K562 (cell line): ENCODE results near the gene PLCB3. TPM values are rescaled to one million over a fixed set of nuclear protein-coding genes. Genes with fewer than 3 reads are reported as not detected.

Experiments used
- ATAC-seq: fragments of 200-7000 bp; cut with Tn5 transposase; 3 replicates; pipeline ENCODE4 v1.9.1; 2020; ENCODE audit warnings: moderate library complexity
- BruUV-seq: library from RNA; stranded (reverse); fragments of 400-500 nt; replicated peaks from 2 replicates; lab custom pipeline; 2021; lab: Mats Ljungman, UMichigan
- CTCF ChIA-PET: fragments of 300-600 bp; formaldehyde crosslinking; extraction: SDS; loops from one replicate; lab custom pipeline; 2021; ENCODE audit warnings: low intra/inter-chr PET ratio; lab: Yijun Ruan, JAX
- POLR2A ChIA-PET: fragments of 300-600, 350-650 bp; sonication (Branson Sonifier 250); formaldehyde crosslinking; extraction: SDS; loops from one replicate; lab custom pipeline; 2021; ENCODE audit warnings: antibody characterized with exemption, inconsistent platforms; lab: Yijun Ruan, JAX
- DNase-seq, 4 experiments: peaks; one replicate each; pipeline versions ENCODE4 v3.0.0 to v3.0.0-alpha.2; 2011 to 2018; ENCODE audit warnings: low spot score in 3 of 4, mixed read lengths in 3 of 4; ENCODE audit errors: extremely low read depth in 1 of 4
- FAIRE-seq: peaks from 2 replicates; lab custom pipeline; 2011; peaks lifted over from hg19 to GRCh38; lab: Jason Lieb, UNC
- H2AFZ ChIP-seq: 2 replicates; pipeline ENCODE4 v1.6.0; 2011; ENCODE audit warnings: low read depth, low read length, control low read depth, inconsistent platforms
- H3K27ac ChIP-seq: fragments of 200-600 bp; 3 replicates; pipeline ENCODE4 v1.8.0; 2011; ENCODE audit warnings: low read depth, mild to moderate bottlenecking, control low read depth, inconsistent platforms, low read length, moderate library complexity, mixed read lengths; ENCODE audit errors: extremely low read depth
- H3K27me3 ChIP-seq, 2 experiments: fragments of 300-600 bp in 1 of 2; 2 replicates in 1 of 2; 3 replicates in 1 of 2; pipeline versions ENCODE4 v1.6.0 to v1.8.0; 2011; ENCODE audit warnings: inconsistent platforms in 2 of 2, low read length in 2 of 2, mild to moderate bottlenecking in 1 of 2, mixed read lengths in 1 of 2, moderate library complexity in 1 of 2; ENCODE audit not compliant: control insufficient read depth in 2 of 2, insufficient read depth in 2 of 2
- H3K36me3 ChIP-seq: fragments of 300-600 bp; 3 replicates; pipeline ENCODE4 v1.8.0; 2011; ENCODE audit warnings: mild to moderate bottlenecking, low read length, inconsistent platforms; ENCODE audit not compliant: control insufficient read depth, insufficient read depth
- H3K4me1 ChIP-seq, 2 experiments: fragments of 200-600 bp in 1 of 2; replicated peaks in 1 of 2; 2 replicates in 1 of 2; 3 replicates in 1 of 2; pipeline versions ENCODE4 v1.5.1 to v1.8.0; 2011; ENCODE audit warnings: inconsistent platforms in 2 of 2, low read length in 2 of 2, mild to moderate bottlenecking in 1 of 2, mixed read lengths in 1 of 2, moderate library complexity in 1 of 2; ENCODE audit not compliant: control insufficient read depth in 2 of 2, insufficient read depth in 2 of 2
- H3K4me2 ChIP-seq: 2 replicates; pipeline ENCODE4 v1.6.1; 2011; ENCODE audit warnings: low read length, control low read depth, inconsistent platforms, mixed read lengths; ENCODE audit not compliant: insufficient read depth
- H3K4me3 ChIP-seq: fragments of 200-600 bp; sonication (generic), shearing (Covaris generic); 2 replicates; pipeline ENCODE4 v1.5.1; 2016; ENCODE audit warnings: control low read depth, inconsistent platforms
- H3K79me2 ChIP-seq: fragments of 200-600 bp; 3 replicates; pipeline ENCODE4 v1.8.0; 2011; ENCODE audit warnings: low read length, inconsistent platforms; ENCODE audit not compliant: control insufficient read depth, insufficient read depth
- H3K9ac ChIP-seq, 2 experiments: 2 replicates each; pipeline versions ENCODE4 v1.6.0 to v1.6.1; 2011; ENCODE audit warnings: low read depth in 2 of 2, low read length in 2 of 2, control low read depth in 1 of 2, inconsistent platforms in 1 of 2, mild to moderate bottlenecking in 1 of 2, mixed read lengths in 1 of 2; ENCODE audit not compliant: insufficient read depth in 1 of 2
- H3K9me1 ChIP-seq: one replicate; pipeline ENCODE4 v1.6.0; 2011; ENCODE audit warnings: inconsistent platforms, mild to moderate bottlenecking, low read length, moderate library complexity; ENCODE audit not compliant: control insufficient read depth, insufficient read depth
- H3K9me3 ChIP-seq: replicated peaks from 2 replicates; pipeline ENCODE4 v1.5.1; 2011; ENCODE audit warnings: low read depth, low read length, inconsistent platforms; ENCODE audit not compliant: control insufficient read depth, insufficient read depth
- H4K20me1 ChIP-seq: replicated peaks from 2 replicates; pipeline ENCODE4 v1.6.1; 2011; ENCODE audit warnings: low read length, inconsistent platforms, mixed read lengths; ENCODE audit not compliant: control insufficient read depth, insufficient read depth
- BMI1 ChIP-seq: fragments of 150-350 bp; IDR thresholded peaks from 2 replicates; pipeline ENCODE4 v1.6.1; 2014; ENCODE audit warnings: low read length
- BRF2 ChIP-seq: IDR thresholded peaks from 3 replicates; pipeline ENCODE4 v1.6.1; 2011; ENCODE audit warnings: borderline replicate concordance, mild to moderate bottlenecking; ENCODE audit not compliant: insufficient read length, insufficient read depth
- CBFA2T2 ChIP-seq: fragments of 450-650 bp; conservative IDR thresholded peaks from 2 replicates; pipeline ENCODE4 v1.6.1; 2017; ENCODE audit warnings: mild to moderate bottlenecking
- ETS2 ChIP-seq: IDR thresholded peaks from 2 replicates; pipeline ENCODE4 v1.6.1; 2016; ENCODE audit warnings: borderline replicate concordance, missing genetic modification characterization, mild to moderate bottlenecking, moderate library complexity, missing compliant biosample characterization; ENCODE audit not compliant: poor library complexity, severe bottlenecking
- ETV5 ChIP-seq: sonication (generic); formaldehyde crosslinking; IDR thresholded peaks from 2 replicates; pipeline ENCODE4 v1.4.0; 2020; ENCODE audit warnings: low read depth, mild to moderate bottlenecking, missing genetic modification reagents
- NR0B1 ChIP-seq: fragments of 450-650 bp; IDR thresholded peaks from one replicate; pipeline ENCODE4 v1.6.1; 2018; ENCODE audit warnings: mild to moderate bottlenecking, moderate library complexity; ENCODE audit not compliant: partially characterized antibody
- PML ChIP-seq: IDR thresholded peaks from 2 replicates; pipeline ENCODE4 v1.6.1; 2012; ENCODE audit warnings: low read length, inconsistent platforms
- RBM14 ChIP-seq: fragments of 200-400 bp; formaldehyde crosslinking; IDR thresholded peaks from 2 replicates; pipeline ENCODE4 v1.6.1; 2018; ENCODE audit warnings: low read depth, mild to moderate bottlenecking, low read length, moderate library complexity, borderline replicate concordance; ENCODE audit not compliant: insufficient read depth
- WGBS: fragments of 100-300 bp; shearing (Covaris generic); methylation state at CpG from one replicate; pipeline ENCODE4 v1.1.6; 2016; ENCODE audit warnings: low coverage, mixed read lengths; ENCODE audit not compliant: insufficient coverage; ENCODE audit errors: missing lambda C conversion rate; 5-methylcytosine and 5-hydroxymethylcytosine counted together
- in situ Hi-C: fragments of 300-500 bp; cut with MboI; formaldehyde crosslinking; loops from 4 replicates; pipeline ENCODE4 v1.15.0; 2018; ENCODE audit warnings: inconsistent platforms, mixed read lengths
- intact Hi-C: fragments of 100-400 bp; cut with micrococcal nuclease; formaldehyde crosslinking; loops from 2 replicates; pipeline ENCODE4 v1.14.2; 2022
- polyA plus RNA-seq, 8 experiments: library from polyadenylated mRNA; depleted of rRNA in 4 of 8; stranded (reverse) in 5 of 8; unstranded in 3 of 8; fragments of >200 nt; fragmentation: Nextera tagmentation in 2 of 8; fragmentation: Illumina TruSeq in 1 of 8; extraction: Ambion mirVana in 2 of 8; extraction: Trizol in 1 of 8; gene quantifications; 2 replicates each; pipeline versions ENCODE4 v1.2.1 to v1.2.3, GENCODE V29; 2011 to 2014; ENCODE audit warnings: inconsistent platforms in 1 of 8, missing spikeins in 1 of 8
- total RNA-seq, 7 experiments: library from RNA; depleted of rRNA in 6 of 7; stranded (reverse); fragments of >200 nt in 6 of 7; fragmentation: Illumina TruSeq in 2 of 7; extraction: Trizol in 2 of 7; gene quantifications; 2 replicates each; pipeline versions ENCODE4 v1.2.1 to v1.2.3, GENCODE V29; 2011 to 2021; ENCODE audit warnings: low replicate concordance in 1 of 7
- TF ChIP-seq, protein P1 (sequence below), 3 experiments: IDR thresholded peaks in 2 of 3; conservative IDR thresholded peaks in 1 of 3; 2 replicates each; pipeline ENCODE4 v1.5.1; 2011 to 2012; ENCODE audit warnings: low read length in 3 of 3, mild to moderate bottlenecking in 3 of 3, control low read depth in 2 of 3, improper control_type of control experiment in 1 of 3, inconsistent platforms in 1 of 3, low read depth in 1 of 3, mixed read lengths in 1 of 3, moderate library complexity in 1 of 3; ENCODE audit not compliant: insufficient read depth in 2 of 3
- TF ChIP-seq, protein P2 (sequence below): fragments of 450-650 bp; IDR thresholded peaks from 2 replicates; pipeline ENCODE4 v1.7.1; 2018; ENCODE audit warnings: mild to moderate bottlenecking, low read depth; ENCODE audit not compliant: partially characterized antibody
- TF ChIP-seq, protein P3 (sequence below): sonication (generic); formaldehyde crosslinking; IDR thresholded peaks from 2 replicates; pipeline ENCODE4 v1.8.1; 2022; ENCODE audit warnings: missing genetic modification reagents

PLCB3 gene
- total and polyA plus RNA-seq, 9 of the 15 experiments (the other 6 are each of a cell fraction or from before 2014, with no cell fraction given) = 0.31 to 44.8 (median 14.6) TPM

GRCh38 chr11:64245401-64245796 lies 5.9 kb upstream of the PLCB3 start:
- intact Hi-C loops = loop anchor here (10.0 kb wide), 1 partner anchor 59 kb away; the partner anchor contains the start of genes CATSPERZ and ESRRA
- no peaks in the 10 kb centered on the region for H3K27me3 ChIP-seq
- no peaks in the 10 kb centered on the region for H3K9me3 ChIP-seq
- peak overlapping the region; percentile 98 for H3K27ac ChIP-seq
- in situ Hi-C loops = no loop called here
- no peak overlapping the region for H2AFZ ChIP-seq
- H3K9ac ChIP-seq = peak overlapping the region; percentile 95 to 98
- peaks cover 51% of the 10 kb centered on the region for H3K79me2 ChIP-seq
- H4K20me1 ChIP-seq = 0 out of 2 replicates have a peak, but pooled peaks cover 3% of the 10 kb centered on the region
- ChIA-PET CTCF (no interaction called here), POLR2A (interaction anchor here (0.6 to 7.8 kb wide), 8 partner anchors 8 to 60 kb away, joined by 3 to 58 read pairs (median 5); partner anchors contain the start of genes FERMT3, STIP1 and VEGFB)
- FAIRE-seq (no peak), DNase-seq (no peak), ATAC-seq (no peak)
- H3K4me3 ChIP-seq = peak overlapping the region; percentile 98
- H3K4me1 ChIP-seq = peaks cover 37 to 88% of the 10 kb centered on the region in 2 experiments
- H3K36me3 ChIP-seq = peaks cover 37% of the 10 kb centered on the region
- no peaks in the 10 kb centered on the region for H3K9me1 ChIP-seq
- WGBS = 3% methylated on average over 4 of the region's 6 CpGs
- BruUV-seq = no TSS peak
- H3K4me2 ChIP-seq = peak overlapping the region; percentile 99
- no peak for TF ChIP-seq BRF2
- TF ChIP-seq, protein P1, sequence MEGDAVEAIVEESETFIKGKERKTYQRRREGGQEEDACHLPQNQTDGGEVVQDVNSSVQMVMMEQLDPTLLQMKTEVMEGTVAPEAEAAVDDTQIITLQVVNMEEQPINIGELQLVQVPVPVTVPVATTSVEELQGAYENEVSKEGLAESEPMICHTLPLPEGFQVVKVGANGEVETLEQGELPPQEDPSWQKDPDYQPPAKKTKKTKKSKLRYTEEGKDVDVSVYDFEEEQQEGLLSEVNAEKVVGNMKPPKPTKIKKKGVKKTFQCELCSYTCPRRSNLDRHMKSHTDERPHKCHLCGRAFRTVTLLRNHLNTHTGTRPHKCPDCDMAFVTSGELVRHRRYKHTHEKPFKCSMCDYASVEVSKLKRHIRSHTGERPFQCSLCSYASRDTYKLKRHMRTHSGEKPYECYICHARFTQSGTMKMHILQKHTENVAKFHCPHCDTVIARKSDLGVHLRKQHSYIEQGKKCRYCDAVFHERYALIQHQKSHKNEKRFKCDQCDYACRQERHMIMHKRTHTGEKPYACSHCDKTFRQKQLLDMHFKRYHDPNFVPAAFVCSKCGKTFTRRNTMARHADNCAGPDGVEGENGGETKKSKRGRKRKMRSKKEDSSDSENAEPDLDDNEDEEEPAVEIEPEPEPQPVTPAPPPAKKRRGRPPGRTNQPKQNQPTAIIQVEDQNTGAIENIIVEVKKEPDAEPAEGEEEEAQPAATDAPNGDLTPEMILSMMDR (IDR thresholded peaks at IDR 0.05 in 2 of 3, conservative IDR thresholded peaks at IDR 0.05 in 1 of 3; ENCODE audit: insufficient read depth in 2 of 3, low read depth in 1 of 3, low read length in 3 of 3) = no peak
- TF ChIP-seq, protein P2, sequence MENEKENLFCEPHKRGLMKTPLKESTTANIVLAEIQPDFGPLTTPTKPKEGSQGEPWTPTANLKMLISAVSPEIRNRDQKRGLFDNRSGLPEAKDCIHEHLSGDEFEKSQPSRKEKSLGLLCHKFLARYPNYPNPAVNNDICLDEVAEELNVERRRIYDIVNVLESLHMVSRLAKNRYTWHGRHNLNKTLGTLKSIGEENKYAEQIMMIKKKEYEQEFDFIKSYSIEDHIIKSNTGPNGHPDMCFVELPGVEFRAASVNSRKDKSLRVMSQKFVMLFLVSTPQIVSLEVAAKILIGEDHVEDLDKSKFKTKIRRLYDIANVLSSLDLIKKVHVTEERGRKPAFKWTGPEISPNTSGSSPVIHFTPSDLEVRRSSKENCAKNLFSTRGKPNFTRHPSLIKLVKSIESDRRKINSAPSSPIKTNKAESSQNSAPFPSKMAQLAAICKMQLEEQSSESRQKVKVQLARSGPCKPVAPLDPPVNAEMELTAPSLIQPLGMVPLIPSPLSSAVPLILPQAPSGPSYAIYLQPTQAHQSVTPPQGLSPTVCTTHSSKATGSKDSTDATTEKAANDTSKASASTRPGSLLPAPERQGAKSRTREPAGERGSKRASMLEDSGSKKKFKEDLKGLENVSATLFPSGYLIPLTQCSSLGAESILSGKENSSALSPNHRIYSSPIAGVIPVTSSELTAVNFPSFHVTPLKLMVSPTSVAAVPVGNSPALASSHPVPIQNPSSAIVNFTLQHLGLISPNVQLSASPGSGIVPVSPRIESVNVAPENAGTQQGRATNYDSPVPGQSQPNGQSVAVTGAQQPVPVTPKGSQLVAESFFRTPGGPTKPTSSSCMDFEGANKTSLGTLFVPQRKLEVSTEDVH = no peak
- TF ChIP-seq RBM14 = no peak
- TF ChIP-seq NR0B1 = no peak
- no peak for TF ChIP-seq ETS2
- TF ChIP-seq, protein P3, sequence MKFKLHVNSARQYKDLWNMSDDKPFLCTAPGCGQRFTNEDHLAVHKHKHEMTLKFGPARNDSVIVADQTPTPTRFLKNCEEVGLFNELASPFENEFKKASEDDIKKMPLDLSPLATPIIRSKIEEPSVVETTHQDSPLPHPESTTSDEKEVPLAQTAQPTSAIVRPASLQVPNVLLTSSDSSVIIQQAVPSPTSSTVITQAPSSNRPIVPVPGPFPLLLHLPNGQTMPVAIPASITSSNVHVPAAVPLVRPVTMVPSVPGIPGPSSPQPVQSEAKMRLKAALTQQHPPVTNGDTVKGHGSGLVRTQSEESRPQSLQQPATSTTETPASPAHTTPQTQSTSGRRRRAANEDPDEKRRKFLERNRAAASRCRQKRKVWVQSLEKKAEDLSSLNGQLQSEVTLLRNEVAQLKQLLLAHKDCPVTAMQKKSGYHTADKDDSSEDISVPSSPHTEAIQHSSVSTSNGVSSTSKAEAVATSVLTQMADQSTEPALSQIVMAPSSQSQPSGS = no peak
- 0 out of 2 replicates have a peak, but pooled peaks have one; percentile 8 for TF ChIP-seq PML
- TF ChIP-seq BMI1 = no peak
- peak; percentile 51 for TF ChIP-seq CBFA2T2
- TF ChIP-seq ETV5 (CRISPR knock-in tag) = no peak
